ENCODE results near the gene KIAA1755. TPM values are rescaled to one million over a fixed set of nuclear protein-coding genes. Genes with fewer than 3 reads are reported as not detected.
A peak's percentile ranks its signal among the peaks of the same experiment; 100 is the strongest.

Gene KIAA1755
- total RNA-seq, 3 donors from 2014 or later = 2.1 to 5.1 (median 4.3) TPM

GRCh38 chr20:38295811-38296210 is 35.3 kb upstream of the KIAA1755 start:
- Histone ChIP-seq H3K27ac (peak overlapping the region in 1 of 2 donors; percentile 3), H3K4me1 (peaks cover 15 to 20% of the 10 kb centered on the region in 2 donors), H3K9me3 (no peaks in the 10 kb centered on the region), H3K36me3 (no peaks in the 10 kb centered on the region), H3K4me3 (no peak overlapping the region), H3K27me3 (no peaks in the 10 kb centered on the region)
- no peak for DNase-seq (ENCODE audit: low spot score in 2 of 2)
- intact Hi-C loops (cut with DNase I; ENCODE audit: low total_unique reads) = loop anchor here (10.0 kb wide), 1 partner anchor 61 kb away; no protein-coding TSS in a partner anchor
- TF ChIP-seq CTCF (IDR thresholded peaks at IDR 0.05) (no peak), POLR2A (IDR thresholded peaks at IDR 0.05) (no peak), POLR2AphosphoS5 (IDR thresholded peaks at IDR 0.05) (no peak)

- H3K27ac ChIP-seq = no peak overlapping the region
- no peaks in the 10 kb centered on the region for H3K27me3 ChIP-seq
- H3K4me3 ChIP-seq = no peak overlapping the region
- TF ChIP-seq POLR2AphosphoS5 (IDR thresholded peaks at IDR 0.05) = no peak
- TF ChIP-seq POLR2A (IDR thresholded peaks at IDR 0.05) = no peak
- no peak for TF ChIP-seq CTCF (IDR thresholded peaks at IDR 0.05)
- intact Hi-C loops (cut with DNase I; ENCODE audit: low total_unique reads) = loop anchor here (10.0 kb wide), 1 partner anchor 59 kb away; no protein-coding TSS in a partner anchor
- DNase-seq (ENCODE audit: low spot score in 2 of 2) = no peak
- H3K9me3 ChIP-seq = no peaks in the 10 kb centered on the region
- H3K4me1 ChIP-seq = peaks cover 7 to 9% of the 10 kb centered on the region in 2 donors
- no peaks in the 10 kb centered on the region for H3K36me3 ChIP-seq
Observed at GRCh38 chr20:38294076-38294591, 33.6 kb upstream of the KIAA1755 start.

GRCh38 chr20:38293491-38294065 is 33.0 kb upstream of the KIAA1755 start:
- Histone ChIP-seq H3K36me3 (no peaks in the 10 kb centered on the region), H3K27me3 (no peaks in the 10 kb centered on the region), H3K9me3 (no peaks in the 10 kb centered on the region), H3K4me3 (no peak overlapping the region), H3K4me1 (peaks cover 2 to 5% of the 10 kb centered on the region in 2 donors), H3K27ac (peak overlapping the region in 1 of 2 donors; percentile 9)
- intact Hi-C loops (cut with DNase I; ENCODE audit: low total_unique reads) = loop anchor here (10.0 kb wide), 1 partner anchor 59 kb away; no protein-coding TSS in a partner anchor
- DNase-seq (ENCODE audit: low spot score in 2 of 2) = no peak
- TF ChIP-seq POLR2AphosphoS5 (IDR thresholded peaks at IDR 0.05) = no peak
- no peak for TF ChIP-seq POLR2A (IDR thresholded peaks at IDR 0.05)
- TF ChIP-seq CTCF (IDR thresholded peaks at IDR 0.05) = no peak

GRCh38 chr20:38291966-38292365 is 31.4 kb upstream of the KIAA1755 start:
- Histone ChIP-seq H3K9me3 (no peaks in the 10 kb centered on the region), H3K27me3 (no peaks in the 10 kb centered on the region), H3K4me3 (no peak overlapping the region), H3K4me1 (no peaks in the 10 kb centered on the region), H3K36me3 (no peaks in the 10 kb centered on the region), H3K27ac (no peak overlapping the region)
- intact Hi-C loops (cut with DNase I; ENCODE audit: low total_unique reads) = loop anchor here (10.0 kb wide), 1 partner anchor 57 kb away; no protein-coding TSS in a partner anchor
- TF ChIP-seq CTCF (IDR thresholded peaks at IDR 0.05) = no peak
- TF ChIP-seq POLR2A (IDR thresholded peaks at IDR 0.05) = no peak
- TF ChIP-seq POLR2AphosphoS5 (IDR thresholded peaks at IDR 0.05) = no peak
- no peak for DNase-seq (ENCODE audit: low spot score in 2 of 2)

Measured in breast epithelium (tissue), 4 donors.